GM19240 (cell line): ENCODE data around the gene NELFA.

ENCODE experiments used
- DNase-seq: peaks from one replicate; pipeline ENCODE4 v3.0.0; 2011; ENCODE audit warnings: low spot score; ENCODE audit not compliant: insufficient read length

NELFA gene

DNA sequence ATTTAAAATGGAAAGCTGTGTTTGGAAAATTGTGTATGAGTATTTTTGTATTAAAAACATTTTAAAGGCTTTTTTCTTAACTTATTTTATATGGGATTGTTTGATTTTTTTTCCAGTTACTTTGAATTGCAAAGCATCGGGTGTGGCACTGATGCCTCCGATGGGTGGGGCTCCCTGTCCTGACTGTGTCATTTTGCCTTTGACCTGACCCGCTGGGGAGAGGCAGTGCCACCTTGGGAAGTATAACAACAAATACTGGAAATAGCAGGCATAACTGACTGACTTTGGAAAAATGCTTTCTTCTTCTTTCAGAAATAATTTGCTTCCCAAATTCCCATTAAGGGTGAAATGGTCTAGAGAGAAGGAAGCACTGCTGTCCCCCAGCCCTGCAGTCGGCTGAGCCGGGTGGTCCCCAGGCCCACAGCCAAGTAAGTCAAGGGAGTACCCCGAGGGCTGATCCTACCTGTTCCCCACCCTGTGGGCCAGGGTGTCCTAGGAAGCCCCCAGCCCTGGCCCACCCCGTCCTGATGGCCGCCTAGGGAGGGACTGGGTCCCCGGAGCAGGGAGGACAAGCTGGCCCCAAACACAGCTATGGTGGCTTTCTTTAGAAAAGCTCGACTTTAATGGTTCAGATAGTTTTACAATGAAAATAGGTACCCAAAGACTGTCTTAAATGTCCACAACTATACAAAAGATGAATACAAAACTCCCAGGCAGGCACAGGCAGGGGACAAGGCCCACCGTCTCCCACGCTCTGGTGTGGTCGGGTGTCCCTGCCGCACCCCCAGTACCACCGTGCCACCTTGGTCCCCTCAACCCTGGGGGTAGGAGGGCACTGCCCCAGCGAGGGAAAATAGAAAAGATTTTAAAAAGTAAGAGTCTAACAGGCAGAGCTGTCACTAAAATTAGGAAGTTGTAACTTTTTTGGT is 26.4 kb downstream of the NELFA start:
- DNase-seq: no peak

GRCh38 chr4:1981251-1982058 is 27.3 kb downstream of the NELFA start:
- no peak for DNase-seq

DNA sequence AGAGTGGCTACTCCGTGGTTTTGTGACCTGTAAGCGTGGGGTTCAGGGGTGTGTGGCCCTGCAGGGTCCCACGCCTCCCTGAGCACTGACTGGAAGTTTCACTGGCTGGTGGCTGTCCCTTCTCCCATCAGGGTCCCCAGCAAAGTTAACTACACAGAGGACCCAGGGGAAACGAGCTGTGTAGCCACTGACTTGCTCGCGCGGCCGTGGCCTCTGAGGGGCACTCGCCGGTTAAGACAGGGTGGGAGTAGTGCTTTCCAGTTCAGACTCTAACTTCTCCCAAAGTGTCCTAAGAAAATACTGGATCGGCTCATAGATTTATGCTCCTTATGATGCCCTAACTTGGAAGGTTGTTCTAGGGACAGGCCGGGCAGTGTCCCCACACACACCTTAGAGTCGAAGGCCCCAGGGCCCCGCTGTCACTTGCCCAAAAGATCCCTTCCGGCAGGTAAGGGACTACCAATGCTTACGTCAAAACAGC is 28.2 kb downstream of the NELFA start:
- DNase-seq: no peak

DNA sequence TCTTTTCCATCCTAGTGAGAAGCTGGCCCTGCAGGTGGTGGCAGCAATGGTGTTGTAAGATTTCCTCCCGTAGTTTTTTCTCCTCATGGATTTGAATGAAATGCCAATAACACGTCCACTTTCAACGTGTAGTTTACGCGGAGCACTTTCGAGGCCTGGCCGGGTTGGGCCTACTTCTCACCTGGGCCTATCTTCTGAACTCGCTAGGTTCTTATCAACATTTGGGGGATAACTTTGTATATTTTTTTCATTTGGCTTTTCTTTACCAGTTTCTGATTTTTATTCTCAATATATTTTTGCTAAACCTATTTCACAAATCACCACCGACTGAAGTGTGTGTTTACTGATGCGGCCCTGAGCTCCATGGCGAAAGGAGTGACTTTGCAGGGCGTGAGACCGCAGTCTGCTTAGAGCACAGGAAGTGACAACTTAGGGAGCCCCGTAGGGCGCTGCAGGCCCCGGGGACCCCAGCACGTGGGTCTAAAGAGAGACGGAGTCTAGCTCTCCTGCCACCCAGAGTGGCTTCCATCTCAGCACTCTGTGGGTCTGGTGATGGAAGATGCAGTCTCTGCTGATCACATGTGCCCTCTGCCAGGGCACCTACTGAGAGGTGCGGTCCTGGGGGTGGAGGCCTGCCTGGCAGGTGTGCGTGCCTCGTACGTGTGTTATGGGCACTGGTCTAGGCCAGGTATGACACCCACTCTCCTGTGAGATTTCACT is 29.1 kb downstream of the NELFA start:
- DNase-seq: no peak

DNA sequence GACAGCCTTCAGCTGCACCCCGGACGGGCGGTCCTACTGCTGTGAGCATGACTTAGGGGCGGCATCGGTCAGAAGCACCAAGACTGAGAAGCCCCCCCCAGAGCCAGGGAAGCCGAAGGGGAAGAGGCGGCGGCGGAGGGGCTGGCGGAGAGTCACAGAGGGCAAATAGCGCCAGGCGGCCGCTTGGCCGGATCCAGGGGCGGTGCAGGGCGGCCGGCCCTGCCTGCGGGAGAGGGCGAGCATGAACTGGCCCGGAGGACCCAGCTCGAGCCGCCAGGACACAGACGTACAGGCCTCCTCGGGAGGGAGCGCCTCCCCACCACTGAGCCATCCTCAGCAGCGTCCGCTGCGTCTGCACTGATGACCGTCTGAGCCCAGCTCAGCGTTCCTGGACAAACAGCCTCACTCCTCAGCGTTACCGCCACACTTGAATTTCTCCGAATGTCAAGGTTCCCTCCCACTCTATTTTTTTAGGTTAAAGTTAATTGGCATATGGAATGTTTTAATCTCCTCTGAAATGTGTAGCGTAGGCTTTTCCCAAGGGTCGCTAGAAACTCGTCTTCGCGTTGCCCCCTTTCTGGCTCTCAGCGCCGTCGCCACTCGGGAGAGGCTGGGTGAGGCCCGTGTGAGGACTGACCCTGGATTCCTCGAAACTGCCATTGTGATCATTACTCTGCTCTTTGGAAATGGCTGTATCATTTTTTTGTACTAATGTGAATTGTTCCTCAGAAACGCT is 29.9 kb downstream of the NELFA start:
- DNase-seq: no peak

DNA sequence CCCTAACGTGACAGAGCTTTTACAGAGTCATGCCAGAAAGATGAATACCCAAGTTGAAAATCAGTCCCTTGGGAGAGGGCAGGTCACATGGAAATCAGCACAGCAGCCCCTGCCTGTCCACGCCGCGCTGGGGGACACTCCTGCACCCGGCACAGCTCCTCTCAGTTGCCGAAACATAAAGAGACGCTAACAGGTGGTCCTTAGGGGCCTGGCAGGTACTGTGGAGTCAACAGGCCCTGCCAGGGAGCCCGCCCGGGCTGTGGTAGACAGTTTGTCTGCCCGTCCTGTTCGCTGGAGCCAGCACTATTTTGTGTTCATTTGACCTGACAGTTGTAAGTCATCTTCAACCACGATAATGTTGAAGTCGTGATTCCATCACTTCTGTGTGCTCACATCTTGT is 30.5 kb downstream of the NELFA start:
- DNase-seq: no peak

DNA sequence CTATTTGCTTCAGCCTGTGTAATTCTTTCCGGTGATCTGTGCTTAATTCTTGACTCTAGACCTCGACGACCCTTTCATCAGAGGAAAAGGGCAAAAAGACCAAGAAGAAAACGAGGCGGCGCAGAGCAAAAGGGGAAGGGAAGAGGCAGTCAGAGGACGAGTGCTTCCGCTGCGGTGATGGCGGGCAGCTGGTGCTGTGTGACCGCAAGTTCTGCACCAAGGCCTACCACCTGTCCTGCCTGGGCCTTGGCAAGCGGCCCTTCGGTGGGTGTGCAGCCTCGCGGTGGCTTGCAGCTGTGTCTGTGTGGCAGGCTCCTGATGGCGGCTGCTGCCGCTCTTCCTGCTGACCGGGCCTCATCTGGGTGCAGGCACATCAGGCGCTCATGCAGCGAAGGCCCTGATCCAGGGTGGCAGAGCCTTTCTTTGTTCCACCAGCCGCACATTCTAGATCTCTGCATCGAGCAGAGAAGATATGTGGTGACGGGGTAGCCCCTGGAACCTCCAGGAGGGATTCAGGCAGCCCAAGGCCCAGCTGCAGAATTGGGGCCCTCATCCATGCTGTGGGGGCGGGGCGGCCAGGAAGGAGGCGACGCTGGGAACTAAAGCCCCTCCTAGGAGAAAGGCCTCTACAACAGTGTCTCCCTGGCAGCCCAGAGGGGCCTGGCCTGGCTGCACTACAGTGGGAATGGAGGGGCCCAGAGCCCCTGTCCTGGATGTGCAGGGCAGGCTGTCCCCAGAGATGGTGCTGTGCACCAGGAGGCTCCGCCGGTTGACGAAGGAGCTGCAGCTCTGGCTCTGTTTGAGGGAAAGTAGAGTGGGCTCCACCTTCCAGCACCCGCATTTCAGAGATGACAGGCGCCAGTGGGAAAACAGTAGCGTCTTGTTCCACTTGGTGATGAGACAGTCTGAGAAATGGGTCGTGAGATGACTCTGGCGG is 32.1 kb downstream of the NELFA start:
- no peak for DNase-seq

- no peak for DNase-seq
Observed at GRCh38 chr4:1975880-1976279, 32.9 kb downstream of the NELFA start.

DNA sequence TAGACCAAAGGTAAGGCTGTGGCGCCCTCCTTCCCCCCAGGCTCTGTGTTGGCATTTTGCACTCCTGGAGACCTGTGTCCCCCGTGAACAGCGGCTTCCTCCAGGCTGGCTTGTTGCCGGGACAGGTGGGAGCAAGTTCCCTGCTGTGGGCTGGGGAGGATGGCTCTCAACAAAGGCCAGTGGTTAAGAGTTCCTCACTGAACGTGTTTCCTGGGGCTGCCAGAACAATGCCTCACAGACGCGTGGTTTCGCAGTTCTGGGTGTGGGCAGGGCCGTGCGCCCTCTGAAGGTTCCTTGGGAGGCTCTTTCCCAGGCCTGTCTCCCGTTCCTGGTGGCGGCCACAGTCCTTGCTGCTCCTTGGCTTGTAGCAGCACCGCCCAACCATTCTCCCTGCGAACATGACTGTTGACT is 33.4 kb downstream of the NELFA start:
- no peak for DNase-seq

DNA sequence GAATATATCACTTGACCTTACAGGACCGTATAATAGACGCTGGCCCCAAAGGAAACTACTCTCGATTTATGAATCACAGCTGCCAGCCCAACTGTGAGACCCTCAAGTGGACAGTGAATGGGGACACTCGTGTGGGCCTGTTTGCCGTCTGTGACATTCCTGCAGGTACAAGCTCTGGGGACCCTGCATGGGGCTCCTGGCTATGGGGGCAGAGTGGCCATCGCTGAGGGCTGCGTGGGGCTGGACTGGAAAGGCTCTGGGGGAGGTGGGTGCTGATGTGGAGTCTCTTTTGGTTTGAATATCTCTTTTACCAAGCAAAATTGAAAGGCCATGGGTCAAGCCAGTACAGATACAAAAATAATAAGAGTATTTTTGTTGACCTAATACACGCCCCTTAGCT is 33.9 kb downstream of the NELFA start:
- DNase-seq: no peak

- DNase-seq: no peak
Observed at GRCh38 chr4:1973661-1974060, 35.1 kb downstream of the NELFA start.

DNA sequence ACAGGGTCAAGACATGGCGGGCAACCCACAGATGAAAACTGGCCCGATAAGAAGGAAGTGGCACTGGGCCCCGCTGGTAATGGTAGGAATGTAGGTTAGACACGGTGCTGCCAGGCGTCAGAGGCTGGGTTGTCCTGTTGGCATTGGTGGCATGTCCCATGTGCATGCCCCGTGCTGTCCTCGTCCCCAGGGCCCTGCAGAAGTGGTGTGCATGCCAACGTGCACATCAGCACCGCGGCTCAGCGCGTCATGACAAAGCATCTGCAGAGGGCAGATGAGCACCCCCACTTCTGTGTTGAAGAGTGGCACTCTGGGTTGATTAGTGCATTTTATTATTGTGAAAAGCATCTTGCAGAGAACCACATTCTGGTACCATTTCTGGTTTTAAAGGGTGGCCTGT is 35.6 kb downstream of the NELFA start:
- DNase-seq: no peak

DNA sequence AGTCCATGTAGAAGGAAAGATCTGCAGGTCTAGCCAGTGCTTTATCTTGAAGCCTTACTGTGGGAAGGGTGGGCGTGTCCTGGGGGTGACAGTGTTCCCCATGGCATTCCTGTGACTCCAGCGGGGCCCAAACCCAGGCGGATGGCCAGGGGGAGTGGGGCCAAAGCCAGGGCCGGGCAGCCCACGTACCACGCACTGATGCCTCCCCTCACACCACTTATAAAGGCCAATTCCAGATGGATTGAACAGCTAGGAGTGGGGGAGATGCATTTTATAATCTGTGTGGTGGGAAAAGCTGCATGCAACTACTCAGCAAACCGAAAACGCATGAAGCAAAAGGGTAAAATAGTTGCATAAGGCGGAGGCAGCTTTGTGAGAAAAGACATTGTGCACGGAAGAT is 36.4 kb downstream of the NELFA start:
- no peak for DNase-seq

GRCh38 chr4:1971456-1972200 is 37.1 kb downstream of the NELFA start:
- DNase-seq: no peak

GRCh38 chr4:1970926-1971325 is 37.8 kb downstream of the NELFA start:
- no peak for DNase-seq

GRCh38 chr4:1969928-1970723 is 38.6 kb downstream of the NELFA start:
- DNase-seq: no peak

DNA sequence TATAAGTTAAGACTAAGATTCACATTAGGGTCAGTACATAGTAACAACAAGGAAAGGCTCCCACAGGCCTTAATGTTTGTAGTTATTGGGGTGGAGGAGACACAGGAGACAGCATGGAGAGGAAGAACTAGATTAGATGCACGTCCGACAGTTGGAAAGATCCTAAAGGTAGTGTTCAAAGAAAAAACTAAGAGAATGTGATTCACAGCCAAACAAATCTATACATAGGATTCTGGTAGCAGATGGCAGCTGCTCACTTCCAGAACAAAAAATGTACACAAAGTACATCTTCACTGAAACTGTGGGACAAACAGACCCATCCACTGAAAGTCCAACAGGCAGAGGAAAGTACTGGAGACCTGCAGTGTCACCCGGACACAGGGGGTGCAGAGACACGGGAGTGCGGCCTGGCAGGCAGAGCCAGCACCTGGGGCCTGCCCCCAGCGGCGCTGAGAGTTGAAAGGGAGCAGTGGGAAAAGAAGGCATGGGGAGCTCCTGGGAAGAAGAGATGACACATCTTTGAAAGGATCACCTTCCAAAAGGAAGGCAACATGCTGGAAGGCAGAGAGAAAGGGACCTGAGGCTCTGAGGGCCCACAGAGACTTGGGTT is 40.0 kb downstream of the NELFA start:
- no peak for DNase-seq
